ENCODE results near the gene AVPR2.

The AVPR2 gene

DNA sequence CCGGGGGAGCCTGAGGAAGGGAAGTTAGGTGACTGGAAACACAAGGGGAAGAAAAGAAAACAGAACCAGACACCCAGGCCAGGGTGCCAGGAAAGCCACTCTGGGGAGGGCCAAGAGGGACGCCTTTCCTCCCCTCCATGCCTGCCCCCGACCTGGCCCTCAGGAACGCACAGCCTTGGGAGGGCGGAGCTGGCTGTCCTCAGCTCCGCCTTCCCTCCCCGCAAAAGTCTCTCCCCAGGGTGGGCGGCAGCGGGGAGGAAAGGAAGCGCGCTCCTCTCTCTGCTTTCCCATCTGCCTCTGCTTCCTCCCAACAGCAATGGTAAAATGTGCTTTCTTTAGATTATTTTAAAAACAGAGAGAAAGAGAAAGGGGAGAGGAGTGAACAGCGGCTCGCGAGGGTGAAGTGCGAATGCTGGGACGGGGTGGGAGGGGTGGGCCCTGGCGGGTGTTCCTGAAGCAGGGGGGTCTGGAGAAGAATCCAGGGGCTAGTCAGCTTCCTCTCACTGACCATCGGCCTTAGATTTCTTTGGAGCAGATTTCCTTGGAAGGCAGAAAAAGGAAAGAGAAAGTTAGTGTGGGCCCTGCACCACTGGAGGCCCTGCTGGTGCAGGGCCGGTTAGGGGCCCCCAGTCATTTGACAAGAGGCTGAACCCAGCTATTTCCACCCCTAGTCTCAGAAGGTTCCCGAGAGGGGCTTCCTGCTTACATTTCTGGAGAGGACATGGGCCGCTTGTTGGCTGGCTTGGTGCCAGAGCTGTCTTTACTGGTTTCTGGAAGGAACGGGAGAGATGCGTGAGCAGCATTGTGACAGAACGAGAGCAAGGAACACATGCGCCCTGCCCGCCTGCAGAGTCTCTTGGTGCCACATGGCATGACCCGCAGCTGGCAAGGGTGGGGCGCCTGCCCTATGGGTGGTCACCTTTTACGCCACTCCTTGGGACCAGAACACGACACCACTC lies 44.7 kb downstream of the AVPR2 start:
- DNase-seq (ENCODE audit: low read depth in 1 of 2, low spot score in 1 of 2), result no peak

DNA sequence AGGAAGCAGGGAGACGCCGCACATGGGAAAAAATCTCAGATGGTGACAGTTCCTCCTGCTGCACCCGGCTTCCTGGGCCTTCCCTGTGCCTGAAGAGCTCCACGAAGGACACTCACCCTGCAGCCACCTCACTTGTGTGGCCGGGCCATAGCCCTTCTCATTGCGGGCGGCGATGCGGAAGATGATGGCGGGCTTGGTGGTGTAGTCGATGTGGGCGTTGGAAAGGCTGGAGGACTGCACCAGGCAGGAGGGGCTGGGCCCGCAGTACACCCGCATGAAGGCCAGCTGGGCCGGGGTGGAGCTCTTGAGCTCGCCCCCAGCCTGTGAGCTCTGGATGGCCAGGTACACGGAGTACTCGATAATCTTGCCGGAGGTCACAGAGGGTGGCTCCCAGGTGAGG lies 45.7 kb downstream of the AVPR2 start:
- no peak for DNase-seq (ENCODE audit: low read depth in 1 of 2, low spot score in 1 of 2)

DNA sequence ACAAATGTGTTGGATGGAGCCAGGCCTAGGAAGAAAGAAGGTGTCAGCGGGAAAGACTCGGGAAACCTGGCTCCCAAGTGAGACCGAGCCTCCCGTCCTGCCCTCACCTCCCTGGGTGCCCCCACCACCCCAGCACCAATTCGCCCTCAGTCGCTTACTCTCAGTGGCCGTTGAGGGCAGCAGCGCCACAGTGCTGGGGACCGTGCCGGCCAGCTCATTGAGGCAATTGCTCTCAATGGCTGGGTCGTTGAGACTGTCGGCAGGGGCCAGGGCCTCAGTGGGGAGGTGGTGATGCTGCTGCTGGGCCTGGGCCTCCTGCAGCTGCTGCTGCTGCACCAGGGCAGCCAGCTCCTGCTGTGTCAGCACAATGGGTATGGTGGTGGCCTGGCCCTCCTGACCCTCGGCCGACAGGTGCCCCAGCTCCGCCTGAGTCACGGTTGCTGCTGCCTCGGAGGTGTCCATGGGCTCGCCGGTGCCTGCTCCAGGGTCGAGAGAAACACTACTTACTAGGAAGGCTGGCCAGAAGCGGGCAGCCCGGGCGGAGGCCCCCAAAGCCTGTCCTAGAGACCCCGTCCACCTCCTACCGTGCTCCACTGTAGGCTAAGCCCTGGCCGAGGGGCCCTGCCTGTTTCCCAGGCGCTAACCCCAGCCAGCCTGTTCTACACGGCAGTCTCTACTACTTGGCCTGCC lies 47.4 kb downstream of the AVPR2 start:
- DNase-seq (ENCODE audit: low read depth in 1 of 2, low spot score in 1 of 2), result no peak

DNA sequence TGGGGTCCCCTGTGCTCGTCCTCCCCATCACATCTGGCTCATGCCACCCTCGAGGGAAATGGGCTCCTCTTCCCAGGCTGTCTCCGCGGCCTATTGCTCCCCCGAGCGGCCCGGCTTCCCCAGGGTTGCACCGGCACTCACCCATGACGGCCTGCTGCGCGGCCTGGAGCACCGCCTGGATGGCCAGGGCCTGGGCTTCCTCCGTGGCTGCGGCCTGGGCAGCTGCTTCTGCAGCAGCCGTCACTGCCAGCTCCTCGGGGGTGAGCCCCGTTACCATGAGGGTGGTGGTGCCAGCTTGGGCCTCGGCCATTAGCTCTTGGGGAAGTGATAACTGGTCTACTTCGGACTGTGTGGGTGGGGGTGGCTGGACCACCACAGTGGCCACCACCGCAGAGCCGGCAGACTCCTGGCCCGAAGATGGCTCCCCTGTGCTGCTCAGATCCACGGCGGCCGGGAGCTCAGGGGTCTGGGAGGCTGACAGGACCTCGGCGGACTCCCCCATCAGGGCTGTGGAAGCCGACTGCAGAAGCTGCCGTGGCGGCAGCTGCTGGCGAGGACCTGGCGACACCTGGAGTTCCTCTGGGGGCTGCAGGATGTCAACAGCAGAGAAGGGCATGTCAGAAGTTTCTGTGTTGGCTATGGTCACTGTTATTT lies 48.0 kb downstream of the AVPR2 start:
- no peak for DNase-seq (ENCODE audit: low read depth in 1 of 2, low spot score in 1 of 2)

DNA sequence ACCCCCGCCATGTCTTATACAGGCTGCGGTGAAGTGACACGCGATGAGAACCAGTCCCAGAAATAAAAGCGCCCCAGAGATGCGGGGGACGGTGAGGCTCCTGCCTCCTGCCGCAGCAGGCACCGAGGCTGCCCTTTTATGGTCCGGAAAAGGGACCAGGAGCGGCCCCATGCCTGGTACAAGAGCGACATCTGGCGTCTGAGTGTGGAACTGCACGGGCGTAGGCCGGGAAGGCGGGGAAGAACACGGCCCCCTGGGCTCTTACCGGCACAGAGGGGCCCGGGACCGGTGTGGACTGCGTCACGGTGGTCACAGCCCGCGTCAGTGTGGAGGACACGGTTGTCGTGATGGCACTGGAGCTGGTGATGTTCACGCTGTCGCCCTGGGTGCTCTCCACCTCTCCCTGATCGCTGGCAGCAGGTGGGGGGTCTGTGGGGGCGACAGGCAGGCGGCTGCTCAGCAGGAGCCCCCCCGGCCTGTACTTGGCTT lies 48.9 kb downstream of the AVPR2 start:
- DNase-seq (ENCODE audit: low read depth in 1 of 2, low spot score in 1 of 2), result peak; percentile 63 to 66

DNA sequence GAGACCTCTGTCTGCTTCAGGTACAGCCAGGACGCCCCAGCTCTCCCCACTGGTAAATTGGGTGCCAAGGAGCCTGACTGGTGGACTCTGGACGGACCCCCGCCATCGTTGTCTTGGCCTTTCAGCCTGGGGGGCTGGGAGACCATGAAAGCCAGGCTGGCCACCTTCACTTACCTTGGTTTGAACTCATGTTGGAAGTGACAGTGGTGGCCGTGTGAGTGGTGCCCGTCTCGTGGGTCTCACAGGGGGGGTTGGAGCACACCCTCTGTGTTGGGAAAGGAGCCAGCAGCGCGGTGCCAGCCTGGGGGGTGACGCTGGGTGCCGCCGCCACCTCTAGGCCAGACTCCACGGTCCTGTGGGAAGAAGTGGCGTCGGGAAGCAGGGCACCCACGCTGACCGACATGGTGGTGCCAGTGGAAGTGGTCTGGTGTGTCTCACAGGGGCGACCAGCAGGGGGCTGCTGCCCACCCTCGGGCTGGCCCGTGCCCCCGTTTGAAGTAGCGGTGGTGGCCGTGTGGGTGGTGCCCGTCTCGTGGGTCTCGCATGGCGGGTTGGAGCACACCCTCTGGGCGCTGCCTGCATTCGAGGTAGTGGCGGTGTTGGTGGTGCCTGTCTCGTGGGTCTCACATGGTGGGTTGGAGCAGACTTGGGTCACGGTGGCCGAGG lies 49.6 kb downstream of the AVPR2 start:
- DNase-seq (ENCODE audit: low read depth in 1 of 2, low spot score in 1 of 2), result no peak

DNA sequence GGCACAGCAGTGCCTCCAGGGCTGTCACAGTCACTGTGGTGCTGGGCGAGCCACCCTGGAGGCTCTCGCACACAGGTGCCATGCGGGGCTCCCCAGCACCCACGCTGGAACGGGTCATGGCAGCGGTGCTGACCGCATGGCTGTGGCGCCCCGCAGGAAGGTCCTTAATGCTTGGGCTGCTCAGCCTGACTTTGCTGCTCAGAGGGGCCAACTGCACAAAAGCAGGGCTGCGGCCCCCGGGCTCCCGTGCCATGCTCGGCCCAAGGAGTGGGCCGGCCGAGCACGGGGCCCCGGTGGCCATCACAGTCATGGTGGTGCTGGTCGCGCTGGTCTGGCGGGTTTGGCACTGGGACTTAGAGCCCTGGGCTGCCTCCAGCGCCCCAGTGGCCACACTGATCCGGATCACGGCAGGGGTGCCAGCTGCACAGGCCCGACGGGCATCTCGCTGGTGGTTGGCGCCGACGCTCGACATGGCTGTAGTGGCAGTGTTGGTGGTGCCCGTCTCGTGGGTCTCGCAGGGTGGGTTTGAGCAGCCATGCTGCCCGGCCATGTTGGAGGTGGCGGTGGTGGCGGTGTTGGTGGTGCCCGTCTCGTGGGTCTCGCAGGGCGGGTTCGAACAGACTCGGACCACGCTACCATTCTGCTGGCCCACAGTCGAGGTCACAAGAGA lies 50.2 kb downstream of the AVPR2 start:
- DNase-seq (ENCODE audit: low read depth in 1 of 2, low spot score in 1 of 2), result no peak

DNA sequence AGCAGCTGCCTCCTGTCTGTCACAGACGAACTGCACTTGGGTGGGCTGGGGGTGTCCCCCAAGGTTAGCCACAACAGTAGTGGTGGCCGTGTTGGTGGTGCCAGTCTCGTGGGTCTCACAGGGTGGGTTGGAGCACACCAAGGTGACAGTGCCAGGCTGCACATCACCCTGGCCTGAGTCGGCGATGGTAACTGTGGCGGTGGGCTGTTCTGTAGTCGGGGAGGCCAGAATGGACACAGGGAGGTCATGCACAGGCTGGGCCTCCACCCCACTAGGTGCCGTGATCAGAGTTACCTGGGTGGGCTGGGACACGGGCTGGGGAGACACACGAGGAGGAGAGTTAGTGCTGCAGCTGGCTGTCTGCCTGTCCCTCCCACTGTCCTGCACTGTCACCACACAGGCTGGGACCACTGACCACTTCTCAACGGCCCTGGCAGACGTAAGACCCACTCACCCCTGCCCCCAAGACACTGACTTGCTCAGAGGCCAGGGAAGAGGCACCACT lies 50.8 kb downstream of the AVPR2 start:
- no peak for DNase-seq (ENCODE audit: low read depth in 1 of 2, low spot score in 1 of 2)

DNA sequence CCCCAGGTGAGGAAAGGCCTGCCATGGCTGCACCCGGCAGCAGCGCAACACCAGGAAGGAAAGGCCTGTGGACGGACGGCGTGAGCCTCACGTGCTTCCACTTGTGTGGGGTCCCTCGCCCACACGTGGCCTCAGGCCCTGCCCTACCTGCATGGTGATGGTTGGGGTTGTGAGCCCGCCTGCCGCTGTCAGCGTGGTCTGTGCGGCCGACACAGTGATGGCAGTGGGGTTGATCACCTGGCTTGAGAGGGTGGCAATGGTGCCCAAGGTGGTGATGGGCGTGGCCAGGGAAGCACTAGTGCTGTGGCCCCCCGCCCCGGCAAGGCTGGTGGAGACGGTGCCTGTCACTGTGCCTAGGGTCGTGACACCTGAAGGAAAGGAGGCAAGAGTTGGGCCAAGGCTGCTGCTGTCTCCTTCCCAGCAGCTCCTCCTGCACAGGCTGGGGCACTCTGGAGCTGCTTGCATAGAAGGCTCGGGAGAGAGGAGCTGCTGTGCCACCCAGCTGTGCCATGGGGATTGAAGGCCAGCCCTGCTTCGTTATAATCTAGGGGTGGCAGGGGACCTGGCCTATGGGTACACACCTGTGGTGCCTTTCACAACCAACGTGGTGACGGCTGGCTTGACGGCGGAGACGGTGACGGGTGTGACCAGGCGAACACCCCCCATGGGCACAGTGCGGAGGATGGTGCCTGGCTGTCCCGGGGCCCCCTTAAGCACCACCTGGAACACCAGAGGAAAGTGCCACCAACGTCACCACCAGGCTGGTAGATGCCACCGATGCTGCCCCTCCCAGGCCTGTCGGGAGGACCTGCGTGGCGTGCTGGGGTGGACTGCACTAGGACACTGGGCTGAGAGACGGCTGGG lies 51.8 kb downstream of the AVPR2 start:
- no peak for DNase-seq (ENCODE audit: low read depth in 1 of 2, low spot score in 1 of 2)
